Mononuclear cell (primary cell): ENCODE results near the gene CLVS2. TPM values are rescaled to one million over a fixed set of nuclear protein-coding genes. Genes with fewer than 3 reads are reported as not detected.

Source experiments
- H3K27me3 ChIP-seq: 2 replicates; pipeline ENCODE4 v1.6.0; 2011; ENCODE audit warnings: low read length, control low read depth; ENCODE audit not compliant: insufficient read depth
- H3K4me1 ChIP-seq: 2 replicates; pipeline ENCODE4 v1.5.1; 2011; ENCODE audit warnings: mild to moderate bottlenecking, low read length, control low read depth; ENCODE audit not compliant: insufficient read depth
- H3K4me3 ChIP-seq: 2 replicates; pipeline ENCODE4 v1.5.1; 2011; ENCODE audit warnings: mild to moderate bottlenecking, low read length, moderate library complexity
- H3K9me3 ChIP-seq: 2 replicates; pipeline ENCODE4 v1.5.1; 2011; ENCODE audit warnings: low read depth, mild to moderate bottlenecking, control low read depth, low read length
- total RNA-seq: library from RNA; depleted of rRNA; stranded (reverse); fragments of >200 nt; gene quantifications from one replicate; pipeline ENCODE4 v1.2.3, GENCODE V29; 2012

CLVS2 gene
- under 0.01 TPM for total RNA-seq

DNA sequence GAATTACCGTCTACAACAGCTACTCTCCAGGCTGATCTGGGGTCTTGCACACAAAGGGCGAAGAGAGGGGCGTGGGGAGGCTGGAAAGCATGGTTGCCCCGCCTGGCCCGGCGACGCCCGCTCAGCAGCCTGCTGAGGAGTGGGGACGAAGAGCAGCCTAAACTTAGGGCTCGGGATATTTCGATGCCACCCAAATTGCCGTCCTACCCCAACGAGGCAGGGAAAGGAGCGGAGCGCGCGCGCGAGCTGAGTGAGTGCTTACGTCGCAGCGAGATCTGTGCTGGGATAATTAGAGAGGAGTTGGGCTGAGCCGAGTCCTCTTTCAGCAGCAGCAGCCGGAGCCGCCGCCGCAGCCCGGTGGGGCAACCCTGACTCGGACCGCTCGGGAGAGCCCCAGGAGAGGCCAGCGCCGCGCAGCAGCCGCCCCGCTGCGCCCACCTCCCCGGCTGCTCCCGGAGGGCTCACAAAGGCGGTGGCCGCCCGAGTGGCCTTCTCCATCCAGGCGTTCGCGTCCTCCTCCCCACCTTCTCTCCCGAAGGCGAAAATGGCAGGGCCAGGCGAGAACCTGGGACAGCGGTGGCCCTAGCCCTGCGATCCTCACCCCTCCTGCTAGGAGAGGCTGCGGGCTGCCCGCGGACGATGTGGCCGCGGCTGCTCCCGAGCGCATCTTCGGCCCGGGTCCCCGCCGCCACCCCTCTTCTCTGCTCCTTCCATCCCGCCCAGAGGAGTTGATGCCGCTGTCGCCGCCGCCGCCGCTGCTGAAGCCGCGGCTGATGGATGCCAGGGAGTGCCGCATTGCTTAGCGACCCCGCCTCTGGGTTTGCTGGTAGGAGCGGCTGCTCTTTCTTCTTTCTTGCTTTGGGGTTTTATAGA, at the start of gene CLVS2:
CLVS2 (plus strand) TSS at position 315 of the 873 bp plus-strand sequence. CDS start 1,543 bp downstream, outside the sequence.
- H3K4me1 ChIP-seq, result no peaks in the 10 kb centered on the region
- H3K9me3 ChIP-seq, result no peaks in the 10 kb centered on the region
- H3K27me3 ChIP-seq, result peaks cover 35% of the 10 kb centered on the region
- H3K4me3 ChIP-seq, result no peak within 1 kb of the TSS

DNA sequence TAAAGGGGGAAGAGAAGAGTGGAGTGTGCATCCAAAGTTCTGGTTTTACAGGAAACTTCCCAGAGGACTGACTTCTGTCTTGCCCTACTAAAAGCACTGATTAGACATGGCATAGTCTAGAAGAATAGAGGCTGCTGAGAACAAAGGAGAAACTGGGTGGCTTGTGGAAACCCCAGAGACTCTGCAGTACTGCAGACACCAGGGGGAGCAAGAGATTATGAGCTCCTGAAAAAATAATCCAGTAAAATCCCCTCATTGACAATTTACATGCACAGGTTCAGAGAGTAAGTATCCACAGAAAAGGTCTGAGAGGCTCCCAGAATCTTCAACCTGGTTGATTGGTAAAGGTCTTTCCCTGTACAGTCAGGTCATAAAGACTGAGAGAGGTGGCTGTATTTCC, 48.7 kb upstream of the CLVS2 start:
- Histone ChIP-seq H3K4me3 (no peak overlapping the region), H3K4me1 (no peaks in the 10 kb centered on the region), H3K9me3 (no peaks in the 10 kb centered on the region), H3K27me3 (no peaks in the 10 kb centered on the region)

GRCh38 chr6:122953766-122954165, 42.3 kb upstream of the CLVS2 start:
- H3K4me1 ChIP-seq, result no peaks in the 10 kb centered on the region
- H3K4me3 ChIP-seq, result no peak overlapping the region
- peaks cover 10% of the 10 kb centered on the region for H3K9me3 ChIP-seq
- H3K27me3 ChIP-seq, result no peaks in the 10 kb centered on the region

DNA sequence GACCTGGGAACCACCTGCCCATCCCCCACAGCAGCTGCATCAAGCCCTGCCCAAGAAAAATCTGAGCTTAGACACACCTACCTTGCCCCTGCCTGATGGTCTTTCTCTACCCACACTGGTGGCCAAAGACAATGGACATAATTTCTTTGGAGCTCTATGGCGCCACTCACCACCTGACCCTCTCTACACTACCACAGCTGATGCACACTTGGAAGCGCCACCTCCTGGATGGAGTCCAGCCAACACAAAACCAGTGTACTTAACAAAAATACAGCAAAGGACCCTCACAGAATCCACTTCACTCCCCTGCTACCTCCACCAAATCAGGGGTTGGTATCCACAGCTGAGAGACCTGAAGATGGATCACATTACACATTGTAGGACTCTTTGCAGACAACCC, 39.7 kb upstream of the CLVS2 start:
- Histone ChIP-seq H3K4me1 (no peaks in the 10 kb centered on the region), H3K9me3 (peaks cover 17% of the 10 kb centered on the region), H3K4me3 (no peak overlapping the region), H3K27me3 (no peaks in the 10 kb centered on the region)

DNA sequence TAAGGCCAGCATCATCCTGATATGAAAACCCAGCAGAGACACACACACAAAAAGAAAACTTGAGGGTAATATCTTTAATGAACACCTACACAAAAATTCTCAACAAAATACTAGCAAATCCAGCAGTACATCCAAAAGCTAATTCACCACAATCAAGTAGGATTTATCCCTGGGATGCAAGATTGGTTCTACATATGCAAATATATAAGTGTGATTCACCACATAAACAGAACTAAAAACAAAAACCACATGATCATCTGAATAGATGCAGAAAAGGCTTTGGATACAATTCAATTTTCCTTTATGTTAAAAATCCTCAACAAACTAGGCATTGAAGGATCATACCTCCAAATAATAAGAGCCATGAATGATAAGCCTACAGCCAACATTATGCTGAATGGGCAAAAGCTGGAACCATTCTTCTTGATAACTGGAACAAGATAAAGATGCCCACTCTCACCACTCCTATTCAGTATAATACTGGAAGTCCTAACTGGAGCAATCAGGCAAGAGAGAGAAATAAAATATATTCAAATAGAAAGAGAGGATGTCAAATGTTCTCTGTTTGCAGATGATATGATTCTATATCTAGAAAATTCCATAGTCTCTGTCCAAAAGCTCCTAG, 33.9 kb upstream of the CLVS2 start:
- Histone ChIP-seq H3K9me3 (peaks cover 20% of the 10 kb centered on the region), H3K27me3 (no peaks in the 10 kb centered on the region), H3K4me1 (no peaks in the 10 kb centered on the region), H3K4me3 (no peak overlapping the region)

DNA sequence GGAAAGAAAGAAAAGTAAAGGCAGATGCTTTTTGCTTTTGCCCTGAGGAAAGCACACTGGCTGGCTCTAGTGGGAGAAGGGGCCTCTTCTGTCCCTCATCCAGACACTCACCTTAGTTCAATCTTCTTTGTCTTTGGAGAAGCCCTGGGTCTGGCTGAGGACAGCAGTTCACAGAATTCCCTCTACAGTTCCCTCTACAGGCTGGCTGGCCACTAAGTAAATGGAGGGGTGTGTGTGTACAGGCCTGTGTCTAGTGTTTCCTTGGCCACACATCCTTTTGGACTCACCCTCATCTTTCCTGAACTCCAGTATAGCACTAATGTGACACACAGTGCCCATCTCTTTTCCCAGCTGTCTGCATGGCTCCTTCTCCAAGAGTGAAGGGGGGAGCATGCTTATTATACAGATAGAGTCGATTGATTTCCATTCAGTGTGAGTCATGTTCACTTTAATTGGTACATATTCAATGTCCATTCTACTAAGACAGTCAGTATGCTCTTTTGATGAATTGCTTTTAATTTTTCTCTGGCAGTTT, 26.0 kb upstream of the CLVS2 start:
- Histone ChIP-seq H3K27me3 (no peaks in the 10 kb centered on the region), H3K4me3 (no peak overlapping the region), H3K4me1 (no peaks in the 10 kb centered on the region), H3K9me3 (no peaks in the 10 kb centered on the region)

DNA sequence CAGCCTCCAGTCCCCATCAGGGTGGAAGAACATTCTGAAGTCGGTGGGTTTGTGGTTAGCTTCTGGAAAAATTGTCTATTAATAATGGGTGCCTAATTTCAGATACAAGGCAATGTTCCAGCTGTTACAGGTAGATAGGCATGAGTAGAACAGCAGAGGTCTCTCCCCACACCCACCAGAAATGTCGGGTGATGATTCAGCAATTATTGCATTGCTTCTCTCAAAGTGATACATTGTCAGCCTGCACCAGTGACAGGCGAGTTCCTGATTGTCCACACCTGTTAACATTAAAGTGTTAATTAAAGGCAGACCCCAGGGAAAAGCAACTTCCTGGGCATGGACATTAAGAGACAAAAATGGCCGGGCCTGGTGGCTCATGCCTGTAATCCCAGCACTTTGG, 18.9 kb upstream of the CLVS2 start:
- H3K9me3 ChIP-seq, result no peaks in the 10 kb centered on the region
- H3K4me3 ChIP-seq, result no peak overlapping the region
- no peaks in the 10 kb centered on the region for H3K4me1 ChIP-seq
- no peaks in the 10 kb centered on the region for H3K27me3 ChIP-seq

DNA sequence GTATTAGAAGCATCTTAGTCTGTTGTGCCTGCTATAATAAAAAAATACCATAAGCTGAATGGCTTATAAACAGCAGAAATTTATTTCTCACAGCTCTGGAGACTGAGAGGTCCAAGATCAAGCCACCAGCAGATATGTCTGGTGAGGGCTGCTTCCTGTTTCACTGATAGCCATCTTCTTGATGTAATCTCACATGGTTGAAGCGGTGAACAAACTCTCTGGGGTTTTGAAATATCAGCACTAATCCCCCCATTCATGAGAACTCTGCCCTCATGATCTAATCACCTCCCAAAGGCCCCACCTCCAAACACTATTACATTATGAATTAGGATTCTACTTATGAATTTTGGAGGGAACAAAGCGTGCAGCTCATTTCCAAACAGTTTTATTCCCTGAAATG, 11.6 kb upstream of the CLVS2 start:
- Histone ChIP-seq H3K9me3 (no peaks in the 10 kb centered on the region), H3K4me3 (no peak overlapping the region), H3K4me1 (no peaks in the 10 kb centered on the region), H3K27me3 (no peaks in the 10 kb centered on the region)

- no peaks in the 10 kb centered on the region for H3K9me3 ChIP-seq
- peaks cover 35% of the 10 kb centered on the region for H3K27me3 ChIP-seq
- H3K4me1 ChIP-seq, result no peaks in the 10 kb centered on the region
- no peak overlapping the region for H3K4me3 ChIP-seq
Observed at GRCh38 chr6:122994256-122994655, 1.8 kb upstream of the CLVS2 start.

DNA sequence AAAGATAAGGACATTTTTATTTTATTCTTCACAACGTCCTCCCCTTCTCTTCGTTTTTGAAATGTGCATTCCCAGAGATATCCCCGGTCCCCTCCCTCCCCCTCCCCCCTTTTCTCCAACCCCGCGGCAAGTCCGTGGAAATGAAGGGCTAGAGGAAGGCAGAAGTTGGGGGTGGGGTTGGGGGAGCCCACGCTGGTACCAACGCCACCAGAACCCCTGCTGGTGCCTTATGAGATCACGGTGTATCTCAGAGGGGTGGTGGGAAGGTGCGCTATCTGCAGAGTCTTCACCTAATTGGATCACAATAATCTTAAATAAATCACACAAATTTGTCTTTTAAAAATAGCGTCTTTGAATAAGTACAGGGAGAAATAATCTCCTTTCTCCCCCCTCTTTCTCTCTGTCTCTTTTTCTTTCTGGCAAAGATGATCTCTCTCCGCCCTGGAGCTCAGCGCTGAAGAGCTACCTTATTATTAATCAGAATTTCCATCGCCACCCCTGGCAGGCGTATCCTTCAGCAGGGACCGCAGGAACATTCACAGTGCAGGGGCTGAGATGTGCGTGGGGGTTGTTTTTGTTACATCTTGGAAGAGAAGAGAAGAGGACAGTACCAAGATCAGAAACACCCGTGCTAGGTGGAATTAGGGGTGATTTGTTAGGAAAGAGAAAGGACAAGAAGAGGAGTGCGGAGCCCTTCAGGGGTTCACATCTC, 915 bp downstream of the CLVS2 start:
- Histone ChIP-seq H3K27me3 (peaks cover 35% of the 10 kb centered on the region), H3K9me3 (no peaks in the 10 kb centered on the region), H3K4me3 (no peak overlapping the region), H3K4me1 (no peaks in the 10 kb centered on the region)

DNA sequence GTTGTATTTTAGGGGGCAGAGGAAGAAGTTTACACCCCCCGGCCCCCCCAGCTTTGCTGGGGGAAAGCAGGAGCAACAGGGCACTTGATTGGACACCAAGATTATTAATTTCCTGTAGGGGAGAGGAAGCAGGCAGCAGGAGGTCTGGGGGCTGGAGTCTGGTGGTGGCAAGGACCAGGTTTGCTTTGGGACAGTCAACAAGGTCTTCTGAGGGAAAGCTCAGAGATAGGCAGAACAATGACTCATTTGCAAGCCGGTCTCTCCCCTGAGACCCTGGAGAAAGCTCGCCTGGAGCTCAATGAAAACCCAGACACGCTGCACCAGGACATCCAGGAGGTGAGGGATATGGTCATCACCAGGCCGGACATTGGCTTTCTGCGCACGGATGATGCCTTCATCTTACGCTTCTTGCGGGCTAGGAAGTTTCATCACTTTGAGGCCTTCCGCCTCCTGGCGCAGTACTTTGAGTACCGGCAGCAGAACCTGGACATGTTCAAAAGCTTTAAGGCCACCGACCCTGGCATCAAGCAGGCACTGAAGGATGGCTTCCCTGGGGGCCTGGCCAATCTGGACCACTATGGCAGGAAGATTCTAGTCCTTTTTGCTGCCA, 1.6 kb downstream of the CLVS2 start:
- no peaks in the 10 kb centered on the region for H3K9me3 ChIP-seq
- H3K4me3 ChIP-seq, result no peak overlapping the region
- peaks cover 35% of the 10 kb centered on the region for H3K27me3 ChIP-seq
- H3K4me1 ChIP-seq, result no peaks in the 10 kb centered on the region

GRCh38 chr6:122998403-122998975, 2.5 kb downstream of the CLVS2 start:
- no peaks in the 10 kb centered on the region for H3K4me1 ChIP-seq
- no peak overlapping the region for H3K4me3 ChIP-seq
- peaks cover 35% of the 10 kb centered on the region for H3K27me3 ChIP-seq

GRCh38 chr6:123000244-123000770, 4.3 kb downstream of the CLVS2 start:
- Histone ChIP-seq H3K9me3 (no peaks in the 10 kb centered on the region), H3K27me3 (peaks cover 21% of the 10 kb centered on the region), H3K4me1 (no peaks in the 10 kb centered on the region), H3K4me3 (no peak overlapping the region)

More at GRCh38 chr6:122998403-122998975, 2.5 kb downstream of the CLVS2 start:
- no peaks in the 10 kb centered on the region for H3K9me3 ChIP-seq

DNA sequence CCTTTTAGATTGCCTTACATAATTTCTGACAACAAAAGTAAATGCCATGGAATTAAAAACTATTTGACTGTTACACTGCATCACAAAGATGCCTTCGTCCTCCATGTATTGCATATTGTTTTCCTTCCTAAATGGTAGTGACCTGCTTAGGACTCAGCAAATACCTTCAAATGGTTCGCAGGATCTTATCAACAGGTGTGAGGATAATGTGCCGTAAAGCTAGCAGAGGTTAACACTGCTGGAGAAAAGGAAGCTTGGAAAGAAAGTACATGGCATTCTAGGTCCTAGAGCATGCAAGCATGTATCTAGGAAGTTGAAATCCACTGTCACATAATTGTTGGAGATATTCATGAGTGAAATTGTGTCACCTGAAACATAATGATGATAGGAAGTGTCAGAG, 5.5 kb downstream of the CLVS2 start:
- Histone ChIP-seq H3K4me3 (no peak overlapping the region), H3K4me1 (no peaks in the 10 kb centered on the region), H3K9me3 (no peaks in the 10 kb centered on the region), H3K27me3 (peaks cover 9% of the 10 kb centered on the region)
